H1 (cell line): ENCODE data around the gene ERP44. TPM values are rescaled to one million over a fixed set of nuclear protein-coding genes. Genes with fewer than 3 reads are reported as not detected.

Experiments used
- CTCF ChIA-PET: fragments of 300-600 bp; sonication (Branson Sonifier 250); formaldehyde crosslinking; loops from one replicate; lab custom pipeline; 2021; ENCODE audit not compliant: partially characterized antibody; lab: Charles Lee
- POLR2A ChIA-PET: fragments of 300-600 bp; sonication (Branson Sonifier 250); formaldehyde crosslinking; loops from one replicate; lab custom pipeline; 2021; ENCODE audit warnings: inconsistent platforms; ENCODE audit not compliant: partially characterized antibody; lab: Charles Lee
- DNase-seq, 2 experiments: peaks; one replicate each; pipeline versions ENCODE4 v3.0.0 to v3.0.0-alpha.2; 2010 to 2022; ENCODE audit warnings: low spot score in 2 of 2, low read depth in 1 of 2, mixed read lengths in 1 of 2
- FAIRE-seq: peaks from 2 replicates; lab custom pipeline; 2011; peaks lifted over from hg19 to GRCh38; lab: Jason Lieb, UNC
- H2AFZ ChIP-seq: 2 replicates; pipeline ENCODE4 v1.8.1; 2012; ENCODE audit warnings: low read length, inconsistent platforms
- H2AK5ac ChIP-seq: 2 replicates; pipeline ENCODE4 v1.6.1; 2013; ENCODE audit warnings: low read depth, low read length
- H2BK120ac ChIP-seq: replicated peaks from 2 replicates; pipeline ENCODE3; 2013; ENCODE audit warnings: low read depth, low read length, inconsistent platforms
- H2BK12ac ChIP-seq: 2 replicates; pipeline ENCODE4 v1.6.1; 2013; ENCODE audit warnings: low read depth, low read length
- H2BK15ac ChIP-seq: 2 replicates; pipeline ENCODE4 v1.6.1; 2013; ENCODE audit warnings: low read length
- H2BK20ac ChIP-seq: 2 replicates; pipeline ENCODE4 v1.6.1; 2013; ENCODE audit warnings: low read length
- H2BK5ac ChIP-seq: 2 replicates; pipeline ENCODE4 v1.6.1; 2013; ENCODE audit warnings: low read depth, low read length
- H3K14ac ChIP-seq: 2 replicates; pipeline ENCODE4 v1.6.1; 2013; ENCODE audit warnings: inconsistent platforms; ENCODE audit not compliant: insufficient read length
- H3K18ac ChIP-seq: 2 replicates; pipeline ENCODE4 v1.6.1; 2013; ENCODE audit warnings: low read length; ENCODE audit errors: extremely low read depth
- H3K23ac ChIP-seq: 2 replicates; pipeline ENCODE4 v1.6.1; 2013; ENCODE audit warnings: inconsistent platforms; ENCODE audit not compliant: insufficient read length
- H3K23me2 ChIP-seq: 2 replicates; pipeline ENCODE4 v1.6.1; 2013; ENCODE audit warnings: low read depth, low read length
- H3K27ac ChIP-seq: 2 replicates; pipeline ENCODE4 v1.6.1; 2011; ENCODE audit warnings: low read depth, low read length, inconsistent platforms
- H3K27me3 ChIP-seq, 4 experiments: replicated peaks in 1 of 4; 1 replicate in 1 of 4; 2 replicates in 3 of 4; pipeline versions ENCODE4 v1.6.1 to v1.8.1; 2011 to 2013; ENCODE audit warnings: low read length in 3 of 4, mild to moderate bottlenecking in 3 of 4, inconsistent platforms in 2 of 4, mixed read lengths in 2 of 4, moderate library complexity in 1 of 4; ENCODE audit not compliant: control insufficient read depth in 3 of 4, insufficient read depth in 3 of 4; ENCODE audit errors: extremely low read depth in 1 of 4
- H3K36me3 ChIP-seq, 4 experiments: 2 replicates each; pipeline versions ENCODE4 v1.6.1 to v1.8.1; 2011 to 2013; ENCODE audit warnings: mild to moderate bottlenecking in 4 of 4, low read length in 3 of 4, moderate library complexity in 2 of 4, control low read depth in 1 of 4, inconsistent platforms in 1 of 4; ENCODE audit not compliant: insufficient read depth in 4 of 4, control insufficient read depth in 2 of 4
- H3K4ac ChIP-seq: replicated peaks from 2 replicates; pipeline ENCODE3; 2013; ENCODE audit warnings: low read length, low read depth, mixed read lengths, inconsistent platforms; ENCODE audit not compliant: insufficient read length
- H3K4me1 ChIP-seq, 4 experiments: replicated peaks in 1 of 4; 1 replicate in 1 of 4; 2 replicates in 3 of 4; pipeline versions ENCODE4 v1.6.1 to v1.8.1; 2011 to 2013; ENCODE audit warnings: low read length in 3 of 4, inconsistent platforms in 2 of 4, mixed read lengths in 1 of 4; ENCODE audit not compliant: insufficient read depth in 4 of 4, control insufficient read depth in 3 of 4
- H3K4me2 ChIP-seq, 2 experiments: 2 replicates each; pipeline versions ENCODE4 v1.6.1 to v1.8.1; 2011 to 2013; ENCODE audit warnings: low read depth in 2 of 2, low read length in 2 of 2, control low read depth in 1 of 2, inconsistent platforms in 1 of 2, mild to moderate bottlenecking in 1 of 2; ENCODE audit not compliant: insufficient read depth in 1 of 2
- H3K4me3 ChIP-seq, 4 experiments: fragments of 200-600, 300-600 bp in 1 of 4; sonication (generic), shearing (Covaris generic), sonication (Bioruptor Twin) in 1 of 4; 2 replicates each; pipeline versions ENCODE4 v1.5.1 to v1.8.1; 2011 to 2016; ENCODE audit warnings: low read length in 4 of 4, low read depth in 3 of 4, control low read depth in 2 of 4, inconsistent platforms in 2 of 4, mild to moderate bottlenecking in 2 of 4, mixed read lengths in 1 of 4, moderate library complexity in 1 of 4; ENCODE audit not compliant: insufficient read depth in 2 of 4; ENCODE audit errors: extremely low read depth in 1 of 4
- H3K56ac ChIP-seq: replicated peaks from 2 replicates; pipeline ENCODE3; 2013; ENCODE audit warnings: low read depth, mild to moderate bottlenecking, mixed read lengths, low read length, inconsistent platforms; ENCODE audit not compliant: insufficient read length
- H3K79me1 ChIP-seq: 2 replicates; pipeline ENCODE4 v1.6.1; 2013; ENCODE audit warnings: low read depth, low read length, control low read depth
- H3K79me2 ChIP-seq, 2 experiments: 2 replicates each; pipeline versions ENCODE4 v1.6.1 to v1.8.1; 2012 to 2013; ENCODE audit warnings: low read length in 2 of 2, mild to moderate bottlenecking in 2 of 2, inconsistent platforms in 1 of 2; ENCODE audit not compliant: insufficient read depth in 2 of 2, control insufficient read depth in 1 of 2
- H3K9ac ChIP-seq, 4 experiments: replicated peaks in 1 of 4; 1 replicate in 1 of 4; 2 replicates in 3 of 4; pipeline versions ENCODE4 v1.6.1 to v1.8.1; 2011 to 2013; ENCODE audit warnings: low read depth in 3 of 4, low read length in 3 of 4, control low read depth in 2 of 4, mild to moderate bottlenecking in 2 of 4, moderate library complexity in 2 of 4, inconsistent platforms in 1 of 4; ENCODE audit errors: extremely low read depth in 1 of 4
- H3K9me3 ChIP-seq, 2 experiments: 2 replicates each; pipeline versions ENCODE4 v1.6.1 to v1.8.1; 2012 to 2013; ENCODE audit warnings: mild to moderate bottlenecking in 2 of 2, moderate library complexity in 2 of 2, control low read depth in 1 of 2, inconsistent platforms in 1 of 2, low read depth in 1 of 2, low read length in 1 of 2, mixed read lengths in 1 of 2; ENCODE audit not compliant: insufficient read depth in 2 of 2
- H4K20me1 ChIP-seq, 2 experiments: replicated peaks in 1 of 2; 2 replicates each; pipeline versions ENCODE3 to v1.8.1; 2011 to 2013; ENCODE audit warnings: inconsistent platforms in 2 of 2, low read length in 2 of 2, mild to moderate bottlenecking in 1 of 2; ENCODE audit not compliant: insufficient read depth in 2 of 2, control insufficient read depth in 1 of 2
- H4K5ac ChIP-seq: 2 replicates; pipeline ENCODE4 v1.6.1; 2013; ENCODE audit warnings: low read length, low read depth, mixed read lengths, inconsistent platforms; ENCODE audit not compliant: insufficient read length
- H4K8ac ChIP-seq: 2 replicates; pipeline ENCODE4 v1.8.0; 2013; ENCODE audit warnings: mild to moderate bottlenecking, moderate library complexity, low read length, inconsistent platforms; ENCODE audit not compliant: insufficient read depth; ENCODE audit errors: extremely low read depth
- H4K91ac ChIP-seq: replicated peaks from 2 replicates; pipeline ENCODE3; 2013; ENCODE audit warnings: low read length, mixed read lengths, inconsistent platforms; ENCODE audit not compliant: insufficient read length
- EGR1 ChIP-seq: IDR thresholded peaks from 2 replicates; pipeline ENCODE4 v1.6.1; 2011; ENCODE audit warnings: low read depth, low read length, borderline replicate concordance
- EZH2 ChIP-seq: fragments of 200-600 bp; sonication (generic); IDR thresholded peaks from 2 replicates; pipeline ENCODE4 v1.7.1; 2012; ENCODE audit warnings: low read depth, mild to moderate bottlenecking, moderate library complexity, low read length, inconsistent platforms; ENCODE audit not compliant: severe bottlenecking
- GTF2F1 ChIP-seq: IDR thresholded peaks from 2 replicates; pipeline ENCODE4 v1.6.1; 2012; ENCODE audit warnings: low read depth, low read length, improper control_type of control experiment, borderline replicate concordance
- KDM5A ChIP-seq: fragments of 200-600 bp; IDR thresholded peaks from 2 replicates; pipeline ENCODE4 v1.7.1; 2012; ENCODE audit warnings: mild to moderate bottlenecking, low read length, inconsistent platforms, mixed read lengths
- SAP30 ChIP-seq: fragments of 300-600 bp; sonication (generic); IDR thresholded peaks from 2 replicates; pipeline ENCODE4 v1.7.1; 2012; ENCODE audit warnings: low read length, moderate library complexity, mild to moderate bottlenecking, inconsistent platforms; ENCODE audit not compliant: insufficient read depth, insufficient replicate concordance
- SP1 ChIP-seq: IDR thresholded peaks from 2 replicates; pipeline ENCODE4 v1.6.1; 2011; ENCODE audit warnings: low read depth, low read length
- WGBS, 2 experiments: shearing (Covaris generic) in 1 of 2; methylation state at CpG; one replicate each; pipeline versions ENCODE4 v1.1.6 to v1.1.7; 2013 to 2015; ENCODE audit warnings: low lambda C conversion rate in 2 of 2, mixed read lengths in 2 of 2, inconsistent platforms in 1 of 2, low coverage in 1 of 2, missing lambda C conversion rate in 1 of 2; ENCODE audit not compliant: insufficient replicate concordance in 2 of 2, insufficient coverage in 1 of 2, insufficient read length in 1 of 2; ENCODE audit errors: extremely low coverage in 1 of 2, missing lambda C conversion rate in 1 of 2; 5-methylcytosine and 5-hydroxymethylcytosine counted together
- polyA plus RNA-seq, 7 experiments: library from polyadenylated mRNA; depleted of rRNA in 3 of 7; stranded (reverse) in 5 of 7; unstranded in 2 of 7; fragments of >200 nt in 5 of 7; fragments of 200-250 nt in 2 of 7; gene quantifications; 1 replicate in 5 of 7; 2 replicates in 1 of 7; 4 replicates in 1 of 7; pipeline versions ENCODE4 v1.2.1 to v1.2.3, GENCODE V29; 2011 to 2013; ENCODE audit warnings: missing spikeins in 2 of 7, mixed read lengths in 2 of 7
- total RNA-seq: library from RNA; stranded (reverse); fragmentation: NEBNext Ultra II Directional; extraction: Animal tissue kit (Norgen Biotek cat#: 25700); gene quantifications from 2 replicates; pipeline ENCODE4 v1.2.1, GENCODE V29; 2021

Gene ERP44
- total and polyA plus RNA-seq, 2 of the 8 experiments (the other 6 are each of a cell fraction or from before 2014, with no cell fraction given) = 5.7 to 15.6 TPM

GRCh38 chr9:99973455-99973854, 125.3 kb downstream of the ERP44 start:
- H3K23ac ChIP-seq = no peak overlapping the region
- H4K5ac ChIP-seq = no peak overlapping the region
- 86% methylated on average over 3 of the region's 3 CpGs; no CpG with 5 or more reads in 1 of the 2 experiments for WGBS, 2 experiments
- TF ChIP-seq EZH2 = no peak
- no peak for TF ChIP-seq SAP30
- no peak for TF ChIP-seq EGR1
- no peak for TF ChIP-seq SP1
- no peak for TF ChIP-seq KDM5A
- no peak for TF ChIP-seq GTF2F1
- no peak overlapping the region for H3K9ac ChIP-seq
- no peak overlapping the region for H2BK12ac ChIP-seq
- H4K20me1 ChIP-seq = no peaks in the 10 kb centered on the region
- no peaks in the 10 kb centered on the region for H3K23me2 ChIP-seq
- H3K4me3 ChIP-seq = no peak overlapping the region
- no peak overlapping the region for H2BK15ac ChIP-seq
- H2AK5ac ChIP-seq = no peak overlapping the region
- no peak overlapping the region for H2BK120ac ChIP-seq
- H3K56ac ChIP-seq = no peak overlapping the region
- no peak overlapping the region for H3K18ac ChIP-seq
- no peaks in the 10 kb centered on the region for H3K36me3 ChIP-seq
- peaks cover 0 to 2% (median 0%) of the 10 kb centered on the region in 4 experiments; a peak in 2 of 7 replicates for H3K4me1 ChIP-seq
- H4K91ac ChIP-seq = no peak overlapping the region
- DNase-seq (no peak), FAIRE-seq (no peak)
- H2BK5ac ChIP-seq = no peak overlapping the region
- no peaks in the 10 kb centered on the region for H3K27me3 ChIP-seq
- H3K79me2 ChIP-seq = no peaks in the 10 kb centered on the region
- no peak overlapping the region for H3K14ac ChIP-seq
- H4K8ac ChIP-seq = no peak overlapping the region
- H3K9me3 ChIP-seq = no peaks in the 10 kb centered on the region
- no peak overlapping the region for H2BK20ac ChIP-seq
- H2AFZ ChIP-seq = no peak overlapping the region
- no peak overlapping the region for H3K4me2 ChIP-seq
- H3K27ac ChIP-seq = no peak overlapping the region
- ChIA-PET CTCF (interaction anchor here (0.6 to 1.3 kb wide), 2 partner anchors 9 to 26 kb away, joined by 3 read pairs; no protein-coding TSS in a partner anchor), POLR2A (no interaction called here)
- no peaks in the 10 kb centered on the region for H3K79me1 ChIP-seq
- H3K4ac ChIP-seq = no peak overlapping the region
